ENCODE measurements around the gene KCNH1. TPM values are rescaled to one million over a fixed set of nuclear protein-coding genes. Genes with fewer than 3 reads are reported as not detected.

Gene KCNH1
- total RNA-seq, 1 donor = 41.3 TPM

DNA sequence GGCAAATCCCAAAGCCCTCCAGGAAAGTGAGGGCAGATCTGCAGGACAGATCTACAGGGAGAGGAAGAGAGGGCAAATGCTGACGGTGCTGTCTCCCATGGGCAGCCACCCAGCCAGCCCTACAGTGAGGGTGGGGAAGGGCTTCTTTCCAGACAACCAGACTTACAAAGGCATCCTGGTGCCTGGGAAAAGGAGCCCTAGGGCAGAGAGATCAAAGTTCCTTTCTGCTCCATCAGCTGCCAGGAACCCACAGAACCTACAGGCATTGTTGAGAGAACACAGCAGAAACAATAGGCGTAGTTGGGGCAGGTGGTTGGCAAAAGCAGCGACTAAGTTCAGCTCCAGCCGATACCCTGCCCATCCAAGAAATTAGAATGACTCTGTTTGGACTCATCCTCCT is 332.4 kb downstream of the KCNH1 start:
- H3K4me3 ChIP-seq (ENCODE audit: insufficient read depth, low read length) = no peak overlapping the region
- no peaks in the 10 kb centered on the region for H3K9me3 ChIP-seq (ENCODE audit: low read depth, low read length)
- no peak for DNase-seq (ENCODE audit: insufficient read length, low spot score, missing footprints)
- H4K20me1 ChIP-seq (ENCODE audit: insufficient read depth, low read length) = no peaks in the 10 kb centered on the region
- TF ChIP-seq, protein P1, sequence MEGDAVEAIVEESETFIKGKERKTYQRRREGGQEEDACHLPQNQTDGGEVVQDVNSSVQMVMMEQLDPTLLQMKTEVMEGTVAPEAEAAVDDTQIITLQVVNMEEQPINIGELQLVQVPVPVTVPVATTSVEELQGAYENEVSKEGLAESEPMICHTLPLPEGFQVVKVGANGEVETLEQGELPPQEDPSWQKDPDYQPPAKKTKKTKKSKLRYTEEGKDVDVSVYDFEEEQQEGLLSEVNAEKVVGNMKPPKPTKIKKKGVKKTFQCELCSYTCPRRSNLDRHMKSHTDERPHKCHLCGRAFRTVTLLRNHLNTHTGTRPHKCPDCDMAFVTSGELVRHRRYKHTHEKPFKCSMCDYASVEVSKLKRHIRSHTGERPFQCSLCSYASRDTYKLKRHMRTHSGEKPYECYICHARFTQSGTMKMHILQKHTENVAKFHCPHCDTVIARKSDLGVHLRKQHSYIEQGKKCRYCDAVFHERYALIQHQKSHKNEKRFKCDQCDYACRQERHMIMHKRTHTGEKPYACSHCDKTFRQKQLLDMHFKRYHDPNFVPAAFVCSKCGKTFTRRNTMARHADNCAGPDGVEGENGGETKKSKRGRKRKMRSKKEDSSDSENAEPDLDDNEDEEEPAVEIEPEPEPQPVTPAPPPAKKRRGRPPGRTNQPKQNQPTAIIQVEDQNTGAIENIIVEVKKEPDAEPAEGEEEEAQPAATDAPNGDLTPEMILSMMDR (IDR thresholded peaks at IDR 0.05; ENCODE audit: extremely low read depth, low read depth, low read length) = no peak
- no peaks in the 10 kb centered on the region for H3K27me3 ChIP-seq (ENCODE audit: insufficient read depth, low read length)
- no peak overlapping the region for H3K4me2 ChIP-seq (ENCODE audit: insufficient read depth, low read length)
- H3K36me3 ChIP-seq (ENCODE audit: insufficient read depth, low read length) = no peaks in the 10 kb centered on the region
- H3K27ac ChIP-seq (ENCODE audit: low read depth, low read length) = no peak overlapping the region
- no peak overlapping the region for H2AFZ ChIP-seq (ENCODE audit: low read length)
- H3K79me2 ChIP-seq (ENCODE audit: insufficient read depth, low read length) = no peaks in the 10 kb centered on the region
- H3K4me1 ChIP-seq (ENCODE audit: insufficient read depth, low read length) = no peaks in the 10 kb centered on the region

DNA sequence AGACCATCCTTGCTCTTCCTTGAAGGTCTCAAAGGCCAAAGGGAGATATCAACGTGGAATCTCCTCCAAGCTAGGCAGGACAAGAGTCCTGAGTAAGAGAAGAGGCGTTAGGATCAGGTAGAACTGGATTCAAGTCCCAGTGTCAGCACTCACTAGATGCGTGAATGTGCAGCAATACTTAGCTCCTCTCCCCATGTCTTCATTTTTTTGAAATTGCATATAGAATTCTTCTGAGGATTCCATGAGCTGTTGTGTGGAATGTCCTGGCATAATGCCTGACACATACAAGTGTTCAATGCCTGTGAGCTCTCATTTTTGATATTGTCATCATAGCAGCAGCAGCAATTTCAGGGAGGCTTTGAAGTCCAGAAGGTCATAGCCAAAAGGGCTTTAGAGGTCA is 333.2 kb downstream of the KCNH1 start:
- no peaks in the 10 kb centered on the region for H3K79me2 ChIP-seq (ENCODE audit: insufficient read depth, low read length)
- no peak for DNase-seq (ENCODE audit: insufficient read length, low spot score, missing footprints)
- H3K9me3 ChIP-seq (ENCODE audit: low read depth, low read length) = no peaks in the 10 kb centered on the region
- H3K36me3 ChIP-seq (ENCODE audit: insufficient read depth, low read length) = no peaks in the 10 kb centered on the region
- TF ChIP-seq, protein P1 (IDR thresholded peaks at IDR 0.05; ENCODE audit: extremely low read depth, low read depth, low read length) = no peak
- no peaks in the 10 kb centered on the region for H4K20me1 ChIP-seq (ENCODE audit: insufficient read depth, low read length)
- H3K27me3 ChIP-seq (ENCODE audit: insufficient read depth, low read length) = no peaks in the 10 kb centered on the region
- H3K4me2 ChIP-seq (ENCODE audit: insufficient read depth, low read length) = no peak overlapping the region
- H3K27ac ChIP-seq (ENCODE audit: low read depth, low read length) = no peak overlapping the region
- H3K4me3 ChIP-seq (ENCODE audit: insufficient read depth, low read length) = no peak overlapping the region
- H2AFZ ChIP-seq (ENCODE audit: low read length) = no peak overlapping the region
- no peaks in the 10 kb centered on the region for H3K4me1 ChIP-seq (ENCODE audit: insufficient read depth, low read length)

DNA sequence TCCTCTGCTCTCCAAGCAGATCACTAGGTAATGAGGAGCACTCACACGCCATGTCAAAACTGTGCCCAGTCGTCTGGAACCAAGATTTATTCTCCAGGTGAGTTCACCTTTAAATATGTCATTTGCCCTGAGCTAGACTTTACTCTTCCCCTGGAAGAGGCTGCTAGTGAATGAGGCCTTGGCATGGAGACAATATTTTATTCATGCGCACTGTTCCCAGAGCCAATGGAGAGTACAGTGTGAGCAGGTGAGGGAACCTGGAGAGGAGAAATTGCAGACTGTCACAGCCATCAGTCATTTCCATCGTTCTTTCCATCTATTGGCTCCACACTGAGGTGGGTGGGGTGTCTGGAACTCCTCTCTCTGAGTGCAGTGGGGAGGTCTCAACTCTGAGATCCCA is 333.6 kb downstream of the KCNH1 start:
- no peaks in the 10 kb centered on the region for H3K27me3 ChIP-seq (ENCODE audit: insufficient read depth, low read length)
- no peaks in the 10 kb centered on the region for H4K20me1 ChIP-seq (ENCODE audit: insufficient read depth, low read length)
- H3K4me3 ChIP-seq (ENCODE audit: insufficient read depth, low read length) = no peak overlapping the region
- H2AFZ ChIP-seq (ENCODE audit: low read length) = no peak overlapping the region
- no peaks in the 10 kb centered on the region for H3K36me3 ChIP-seq (ENCODE audit: insufficient read depth, low read length)
- no peak overlapping the region for H3K27ac ChIP-seq (ENCODE audit: low read depth, low read length)
- TF ChIP-seq, protein P1 (IDR thresholded peaks at IDR 0.05; ENCODE audit: extremely low read depth, low read depth, low read length) = no peak
- no peaks in the 10 kb centered on the region for H3K4me1 ChIP-seq (ENCODE audit: insufficient read depth, low read length)
- no peaks in the 10 kb centered on the region for H3K79me2 ChIP-seq (ENCODE audit: insufficient read depth, low read length)
- DNase-seq (ENCODE audit: insufficient read length, low spot score, missing footprints) = no peak
- no peak overlapping the region for H3K4me2 ChIP-seq (ENCODE audit: insufficient read depth, low read length)
- H3K9me3 ChIP-seq (ENCODE audit: low read depth, low read length) = no peaks in the 10 kb centered on the region

DNA sequence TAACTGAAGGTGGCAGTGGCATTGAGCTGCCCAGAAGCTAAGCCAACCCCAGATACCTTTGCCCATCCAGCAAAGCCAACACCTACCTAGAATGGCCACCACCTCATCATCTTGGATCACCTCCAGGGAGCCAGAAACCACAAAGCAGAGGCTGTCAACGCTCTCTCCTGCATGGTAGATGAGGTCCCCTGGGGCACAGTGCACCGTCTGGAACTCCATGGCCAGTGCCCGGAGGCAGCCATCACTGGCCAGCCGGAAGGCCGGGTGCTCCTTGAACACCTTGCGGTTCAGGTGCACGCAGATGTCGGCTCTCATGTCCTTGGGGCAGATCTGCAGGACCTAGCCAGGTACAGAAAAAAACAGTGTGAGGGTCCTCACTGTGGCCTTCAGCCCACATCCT is 336.5 kb downstream of the KCNH1 start:
- no peak for DNase-seq (ENCODE audit: insufficient read length, low spot score, missing footprints)
- TF ChIP-seq, protein P1 (IDR thresholded peaks at IDR 0.05; ENCODE audit: extremely low read depth, low read depth, low read length) = no peak
- H3K36me3 ChIP-seq (ENCODE audit: insufficient read depth, low read length) = no peaks in the 10 kb centered on the region

More for the DNA sequence above, 336.5 kb downstream of the KCNH1 start:
- H3K4me2 ChIP-seq (ENCODE audit: insufficient read depth, low read length) = no peak overlapping the region
- H4K20me1 ChIP-seq (ENCODE audit: insufficient read depth, low read length) = no peaks in the 10 kb centered on the region
- H2AFZ ChIP-seq (ENCODE audit: low read length) = no peak overlapping the region
- H3K27me3 ChIP-seq (ENCODE audit: insufficient read depth, low read length) = no peaks in the 10 kb centered on the region
- no peak overlapping the region for H3K4me3 ChIP-seq (ENCODE audit: insufficient read depth, low read length)
- H3K79me2 ChIP-seq (ENCODE audit: insufficient read depth, low read length) = no peaks in the 10 kb centered on the region
- H3K9me3 ChIP-seq (ENCODE audit: low read depth, low read length) = no peaks in the 10 kb centered on the region
- H3K27ac ChIP-seq (ENCODE audit: low read depth, low read length) = no peak overlapping the region
- no peaks in the 10 kb centered on the region for H3K4me1 ChIP-seq (ENCODE audit: insufficient read depth, low read length)
